Endothelial cell of umbilical vein (primary cell): ENCODE data around the gene RADIL.

Source experiments
- CTCF ChIP-seq, 2 donors: IDR thresholded peaks; 1 replicate in 1 of 2; 2 replicates in 1 of 2; pipeline ENCODE4 v1.5.1; 2011; ENCODE audit warnings: low read length in 2 of 2, mild to moderate bottlenecking in 2 of 2, moderate library complexity in 2 of 2, control low read depth in 1 of 2, inconsistent platforms in 1 of 2, low read depth in 1 of 2; ENCODE audit not compliant: insufficient read depth in 1 of 2; ENCODE audit errors: extremely low read depth in 1 of 2
- EZH2 ChIP-seq: IDR thresholded peaks from 2 replicates; pipeline ENCODE4 v1.6.1; 2012; ENCODE audit warnings: borderline replicate concordance, low read depth, mild to moderate bottlenecking, moderate library complexity, low read length, inconsistent platforms; ENCODE audit not compliant: severe bottlenecking
- FOS ChIP-seq: IDR thresholded peaks from 2 replicates; pipeline ENCODE4 v1.6.1; 2011; ENCODE audit warnings: mild to moderate bottlenecking, low read length, moderate library complexity, borderline replicate concordance; ENCODE audit not compliant: insufficient read depth
- JUN ChIP-seq: IDR thresholded peaks from 2 replicates; pipeline ENCODE4 v1.6.1; 2011; ENCODE audit warnings: borderline replicate concordance, low read depth; ENCODE audit not compliant: insufficient read length, insufficient read depth
- MYC ChIP-seq: IDR thresholded peaks from one replicate; pipeline ENCODE4 v1.6.1; 2011; ENCODE audit warnings: mild to moderate bottlenecking, low read depth, low read length
- POLR2A ChIP-seq: IDR thresholded peaks from 2 replicates; pipeline ENCODE4 v1.6.1; 2012; ENCODE audit warnings: low read depth, mild to moderate bottlenecking, control low read depth, low read length
- POLR2AphosphoS5 ChIP-seq: IDR thresholded peaks from 2 replicates; pipeline ENCODE4 v1.6.1; 2012; ENCODE audit warnings: low read depth, mild to moderate bottlenecking, control low read depth, low read length, moderate library complexity; ENCODE audit not compliant: insufficient read depth

DNA sequence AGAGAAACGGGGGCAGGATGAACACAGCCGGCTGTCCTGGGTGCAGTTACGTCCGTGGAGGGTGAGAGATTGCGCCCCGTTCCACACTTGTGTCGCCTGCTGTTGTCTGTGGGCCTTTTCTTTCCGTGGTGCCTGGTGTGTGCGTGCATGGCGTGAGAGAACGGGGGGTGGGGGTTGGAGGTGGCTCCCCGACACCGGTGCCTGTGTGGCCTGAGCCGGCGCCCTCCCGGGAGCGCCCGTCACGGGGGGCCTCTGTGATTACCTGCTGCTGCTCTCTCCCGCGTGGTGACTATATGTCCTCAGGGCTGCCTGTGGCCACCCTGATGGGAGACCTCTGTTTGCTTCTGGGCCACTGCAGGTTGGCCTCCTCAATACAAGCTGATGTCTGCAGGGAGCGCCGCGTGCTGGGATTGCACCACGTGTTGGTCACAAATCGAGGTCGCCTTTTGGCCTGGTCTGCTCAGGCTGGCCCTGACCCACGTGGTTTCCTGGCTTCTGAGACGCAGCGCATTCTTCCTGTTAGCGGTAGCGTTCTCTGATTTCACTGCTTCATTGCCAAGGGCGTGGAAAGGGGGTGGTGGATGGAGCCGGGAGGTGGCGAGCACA is 119.0 kb downstream of the RADIL start:
- TF ChIP-seq POLR2A (no peak), CTCF (IDR thresholded peaks at IDR 0.05; ENCODE audit: extremely low read depth in 1 of 2, insufficient read depth in 1 of 2, low read depth in 1 of 2, low read length in 2 of 2) (no peak), JUN (no peak), EZH2 (no peak), POLR2AphosphoS5 (no peak), FOS (no peak), MYC (no peak)
